T-cell (primary cell): ENCODE results near the gene DNMT3A. TPM values are rescaled to one million over a fixed set of nuclear protein-coding genes. Genes with fewer than 3 reads are reported as not detected.
"Not testable (repeated sequence)": the region's sequence is repeated elsewhere in the genome, so short reads cannot be mapped to it uniquely, and the experiment has no call there.

ENCODE experiments used
- ATAC-seq, 4 experiments: fragments of 200-7000 bp in 3 of 4; fragments of 150-1000 bp in 1 of 4; cut with Tn5 transposase; replicated peaks in 1 of 4; 1 replicate in 3 of 4; 2 replicates in 1 of 4; pipeline ENCODE4 v1.10.0; 2021; ENCODE audit warnings: moderate library complexity in 3 of 4, mild to moderate bottlenecking in 2 of 4, moderate number of reproducible peaks in 1 of 4
- CTCF ChIA-PET, 2 donors: fragments of 300-600 bp; sonication (Branson Sonifier 250); formaldehyde crosslinking; loops; one replicate each; lab custom pipeline; 2022; ENCODE audit warnings: antibody characterized with exemption in 2 of 2; lab: Charles Lee
- POLR2A ChIA-PET, 2 donors: fragments of 300-600 bp; sonication (Branson Sonifier 250); formaldehyde crosslinking; loops; one replicate each; lab custom pipeline; 2022; ENCODE audit warnings: antibody characterized with exemption in 2 of 2; lab: Charles Lee
- DNase-seq, 35 experiments: peaks; one replicate each; pipeline versions ENCODE4 v3.0.0 to v3.0.0-alpha.2; 2013 to 2023
- H3K27ac ChIP-seq: one replicate; pipeline ENCODE4 v1.5.1; 2013; ENCODE audit warnings: low read length
- H3K27me3 ChIP-seq, 2 experiments: replicated peaks in 1 of 2; 1 replicate in 1 of 2; 2 replicates in 1 of 2; pipeline versions ENCODE4 v1.6.1 to v1.7.0; 2013; ENCODE audit warnings: low read length in 1 of 2, mixed read lengths in 1 of 2; ENCODE audit not compliant: control insufficient read depth in 2 of 2, insufficient read depth in 2 of 2; ENCODE audit errors: extremely low read depth in 1 of 2
- H3K36me3 ChIP-seq, 2 donors: 1 replicate in 1 of 2; 2 replicates in 1 of 2; pipeline versions ENCODE4 v1.6.1 to v1.7.0; 2013; ENCODE audit warnings: low read length in 1 of 2; ENCODE audit not compliant: control insufficient read depth in 2 of 2, insufficient read depth in 1 of 2; ENCODE audit errors: extremely low read depth in 1 of 2
- H3K4me1 ChIP-seq, 2 experiments: 1 replicate in 1 of 2; 2 replicates in 1 of 2; pipeline versions ENCODE4 v1.6.1 to v1.7.0; 2013; ENCODE audit warnings: low read length in 2 of 2, mixed read lengths in 1 of 2; ENCODE audit not compliant: insufficient read depth in 2 of 2, control insufficient read depth in 1 of 2; ENCODE audit errors: extremely low read depth in 1 of 2
- H3K4me3 ChIP-seq, 2 donors: 1 replicate in 1 of 2; 2 replicates in 1 of 2; pipeline versions ENCODE4 v1.5.1 to v1.7.0; 2013; ENCODE audit warnings: mild to moderate bottlenecking in 2 of 2, low read length in 1 of 2, moderate library complexity in 1 of 2; ENCODE audit not compliant: control insufficient read depth in 1 of 2; ENCODE audit errors: extremely low read depth in 1 of 2
- H3K9me3 ChIP-seq: 2 replicates; pipeline ENCODE4 v1.7.0; 2013
- H3K27ac Mint-ChIP-seq, 2 donors: one replicate each; pipeline ENCODE4 v1.8.0; 2020 to 2021; ENCODE audit warnings: mild to moderate bottlenecking in 2 of 2, mixed read lengths in 2 of 2
- H3K27me3 Mint-ChIP-seq, 2 donors: one replicate each; pipeline ENCODE4 v1.8.0; 2021 to 2022; ENCODE audit warnings: mixed read lengths in 2 of 2
- H3K36me3 Mint-ChIP-seq: one replicate; pipeline ENCODE4 v1.8.0; 2021; ENCODE audit warnings: mixed read lengths
- H3K4me1 Mint-ChIP-seq, 3 donors: one replicate each; pipeline ENCODE4 v1.8.0; 2020 to 2022; ENCODE audit warnings: mixed read lengths in 3 of 3, mild to moderate bottlenecking in 1 of 3
- H3K4me3 Mint-ChIP-seq, 3 donors: one replicate each; pipeline ENCODE4 v1.8.0; 2020 to 2022; ENCODE audit warnings: mild to moderate bottlenecking in 3 of 3, mixed read lengths in 3 of 3, moderate library complexity in 3 of 3
- H3K9me3 Mint-ChIP-seq, 3 donors: one replicate each; pipeline ENCODE4 v1.8.0; 2020 to 2022; ENCODE audit warnings: mixed read lengths in 3 of 3
- WGBS: methylation state at CpG from one replicate; pipeline ENCODE4 v1.1.5; 2013; ENCODE audit warnings: missing lambda C conversion rate; ENCODE audit not compliant: insufficient coverage; 5-methylcytosine and 5-hydroxymethylcytosine counted together
- total RNA-seq, 35 experiments: library from RNA in 6 of 35; stranded (reverse) in 6 of 35; fragments of 120-200 nt in 1 of 35; gene quantifications; one replicate each; pipeline versions ENCODE4 v1.2.1 to v1.2.4 and lab custom pipeline; 2013 to 2026

The DNMT3A gene
- total RNA-seq, 5 donors from 2014 or later (not counting 1 experiment from before 2014, with no cell fraction given): 78.7 to 125 (median 93.2) TPM

DNA sequence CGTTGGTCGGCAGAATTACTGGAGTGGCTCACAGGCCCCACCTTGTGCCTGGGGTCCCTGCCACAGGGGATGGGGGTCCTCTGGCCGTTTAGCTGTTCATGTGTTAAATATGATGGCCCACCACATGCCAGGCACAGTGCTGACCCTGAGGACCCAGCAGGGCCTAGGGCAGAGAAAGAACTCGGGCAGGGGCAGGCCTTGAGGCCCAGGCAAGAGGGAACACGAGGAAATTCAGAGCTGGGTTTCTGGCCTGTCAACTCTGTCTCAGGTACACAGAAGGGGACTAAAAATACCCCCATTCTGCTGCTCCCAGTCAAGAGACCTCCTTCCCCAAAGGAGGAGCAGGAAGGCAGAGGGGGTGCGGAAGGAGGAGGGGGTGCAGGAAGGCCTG lies 66.2 kb downstream of the DNMT3A start:
- Histone ChIP-seq H3K4me3 (no peak overlapping the region), H3K36me3 (peaks cover 3 to 10% of the 10 kb centered on the region in 2 donors), H3K27me3 (no peaks in the 10 kb centered on the region), H3K27ac (peak overlapping the region; percentile 96), H3K4me1 (peaks cover 56 to 80% of the 10 kb centered on the region in 2 experiments), H3K9me3 (no peaks in the 10 kb centered on the region)
- ChIA-PET CTCF (no interaction called here), POLR2A (interaction anchor here in 1 of 2 donors (0.6 kb wide), 1 partner anchor 10 kb away, joined by 3 read pairs; no protein-coding TSS in a partner anchor)
- H3K36me3 Mint-ChIP-seq: peaks cover 13% of the 10 kb centered on the region
- WGBS: 30% methylated on average over 4 of the region's 6 CpGs
- peaks cover 73 to 80% (median 74%) of the 10 kb centered on the region in 3 donors for H3K4me1 Mint-ChIP-seq
- no peaks in the 10 kb centered on the region for H3K9me3 Mint-ChIP-seq
- peak overlapping the region; percentile 13 to 71 (median 41) for H3K4me3 Mint-ChIP-seq
- peak overlapping the region; percentile 96 to 99 for H3K27ac Mint-ChIP-seq
- peak in 1 of 35 experiments; percentile 30 for DNase-seq
- H3K27me3 Mint-ChIP-seq: no peaks in the 10 kb centered on the region
- no peak for ATAC-seq

DNA sequence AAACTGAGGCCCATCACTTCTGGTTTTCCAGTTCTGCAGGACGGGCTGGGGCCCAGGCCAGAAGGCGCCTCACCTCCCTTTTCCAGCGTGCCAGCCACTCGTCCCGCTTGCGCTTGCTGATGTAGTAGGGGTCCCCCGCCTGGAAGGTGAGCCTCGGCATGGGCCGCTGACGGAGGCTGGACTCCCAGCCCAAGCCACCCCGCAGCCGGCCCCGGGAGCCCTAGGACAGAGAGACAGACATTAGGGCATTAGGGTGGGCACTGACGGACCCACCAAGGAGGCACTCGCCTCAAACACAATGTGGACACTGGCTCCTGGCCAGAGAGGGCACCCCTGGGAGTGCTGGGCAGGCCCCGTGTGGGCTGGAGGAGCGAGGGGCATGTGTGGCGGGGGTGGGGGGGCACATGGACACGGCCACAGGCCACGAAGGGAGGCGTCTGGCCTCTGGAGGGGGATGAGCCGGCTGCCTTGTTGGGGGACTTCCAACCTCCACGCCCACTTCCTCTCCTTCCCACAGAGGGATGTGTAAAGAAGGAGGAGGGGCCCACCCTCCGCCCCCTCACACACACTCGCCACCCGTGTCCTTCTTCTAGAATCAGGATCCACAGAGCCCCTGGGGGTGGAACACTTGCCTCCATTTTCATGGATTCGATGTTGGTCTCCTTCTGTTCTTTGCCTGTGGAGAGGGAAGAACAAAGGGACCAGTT lies 66.7 kb downstream of the DNMT3A start:
- H3K9me3 Mint-ChIP-seq: no peaks in the 10 kb centered on the region
- Histone ChIP-seq H3K4me3 (no peak overlapping the region), H3K9me3 (no peaks in the 10 kb centered on the region), H3K27me3 (no peaks in the 10 kb centered on the region), H3K4me1 (peaks cover 56 to 76% of the 10 kb centered on the region in 2 experiments), H3K36me3 (peaks cover 3 to 12% of the 10 kb centered on the region in 2 donors), H3K27ac (peak overlapping the region; percentile 96)
- peak in 1 of 4 experiments; percentile 58 for ATAC-seq
- H3K36me3 Mint-ChIP-seq: peaks cover 16% of the 10 kb centered on the region
- peak in 32 of 35 experiments; percentile 39 to 85 (median 60) for DNase-seq
- H3K27me3 Mint-ChIP-seq: no peaks in the 10 kb centered on the region
- H3K4me3 Mint-ChIP-seq: peak overlapping the region in 2 of 3 donors; percentile 41 to 71
- H3K4me1 Mint-ChIP-seq: peaks cover 70 to 76% (median 71%) of the 10 kb centered on the region in 3 donors
- WGBS: 81% methylated on average over 11 of the region's 27 CpGs
- ChIA-PET CTCF (no interaction called here), POLR2A (no interaction called here)
- H3K27ac Mint-ChIP-seq: peak overlapping the region; percentile 96 to 99

DNA sequence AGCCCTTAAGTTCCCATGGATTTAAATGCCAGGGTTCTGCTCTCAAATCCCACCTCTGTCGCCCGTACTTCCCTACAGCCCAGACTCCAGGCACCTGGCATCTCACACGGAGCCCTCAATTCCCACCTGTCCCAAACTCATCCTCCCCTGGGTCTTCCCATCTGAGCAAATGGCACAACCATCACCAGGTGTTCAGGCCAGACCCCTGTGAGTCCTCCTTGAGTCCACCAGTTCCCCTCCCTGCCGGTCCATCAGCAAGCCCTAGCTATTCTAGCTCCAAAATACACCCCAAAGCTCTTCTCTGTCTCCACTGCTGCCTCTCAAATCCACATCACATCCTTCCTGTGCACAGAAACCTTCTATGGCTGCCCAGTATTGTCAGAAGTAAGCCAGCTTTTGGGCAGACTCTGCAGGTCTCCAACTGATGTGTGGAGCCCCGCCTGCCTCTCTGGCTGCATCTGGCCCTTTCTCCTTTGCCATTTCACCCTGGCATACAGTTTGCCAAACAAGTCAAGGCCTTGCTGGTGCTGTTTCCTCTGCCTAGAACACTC lies 67.7 kb downstream of the DNMT3A start:
- Mint-ChIP-seq H3K27me3 (no peaks in the 10 kb centered on the region), H3K36me3 (peaks cover 21% of the 10 kb centered on the region), H3K9me3 (no peaks in the 10 kb centered on the region), H3K4me3 (peak overlapping the region; percentile 21 to 71 (median 56)), H3K4me1 (peaks cover 66 to 74% (median 69%) of the 10 kb centered on the region in 3 donors), H3K27ac (peak overlapping the region; percentile 96 to 99)
- ATAC-seq: peak in 1 of 4 experiments; percentile 10
- ChIA-PET POLR2A (interaction anchor here (0.7 to 1.3 kb wide), 6 partner anchors 9 to 46 kb away, joined by 3 to 5 read pairs (median 4); no protein-coding TSS in a partner anchor), CTCF (interaction anchor here in 1 of 2 donors (0.8 to 1.9 kb wide), 8 partner anchors 12 to 103 kb away, joined by 3 to 12 read pairs (median 6); no protein-coding TSS in a partner anchor)
- peak overlapping the region; percentile 96 for H3K27ac ChIP-seq
- peaks cover 3 to 19% of the 10 kb centered on the region in 2 donors for H3K36me3 ChIP-seq
- no peaks in the 10 kb centered on the region for H3K27me3 ChIP-seq
- WGBS: 74% methylated on average over 5 of the region's 5 CpGs
- H3K4me1 ChIP-seq: peaks cover 47 to 67% of the 10 kb centered on the region in 2 experiments
- peak in 3 of 35 experiments; percentile 22 to 53 (median 30) for DNase-seq
- no peak overlapping the region for H3K4me3 ChIP-seq
- no peaks in the 10 kb centered on the region for H3K9me3 ChIP-seq

DNA sequence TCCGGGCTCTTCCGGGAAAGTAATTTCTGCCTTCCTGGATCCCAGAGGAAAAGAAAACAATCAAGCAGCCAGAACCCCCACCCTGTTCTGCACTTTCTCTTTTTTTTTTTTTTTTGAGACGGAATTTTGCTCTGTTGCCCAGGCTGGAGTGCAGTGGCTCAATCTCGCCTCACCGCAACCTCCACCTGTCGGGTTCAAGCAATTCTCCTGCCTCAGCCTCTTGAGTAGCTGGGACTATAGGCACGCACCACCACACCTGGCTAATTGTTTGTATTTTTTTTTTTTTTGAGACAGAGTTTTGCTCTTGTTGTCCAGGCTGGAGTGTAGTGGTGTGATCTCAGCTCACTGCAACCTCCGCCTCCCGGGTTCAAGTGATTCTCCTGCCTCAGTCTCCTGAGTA lies 69.0 kb downstream of the DNMT3A start:
- H3K9me3 ChIP-seq, H3K4me3 ChIP-seq, H3K27me3 ChIP-seq, ATAC-seq, H3K27me3 Mint-ChIP-seq, H3K9me3 Mint-ChIP-seq, DNase-seq: not testable (repeated sequence)
- Mint-ChIP-seq H3K36me3 (peaks cover 29% of the 10 kb centered on the region), H3K4me1 (peaks cover 56 to 68% (median 58%) of the 10 kb centered on the region in 3 donors), H3K4me3 (peak overlapping the region in 1 of 3 donors; percentile 71), H3K27ac (peak overlapping the region; percentile 96 to 99)
- Histone ChIP-seq H3K4me1 (peaks cover 36 to 54% of the 10 kb centered on the region in 2 experiments), H3K36me3 (peaks cover 5 to 32% of the 10 kb centered on the region in 2 donors), H3K27ac (peak overlapping the region; percentile 96)
- POLR2A ChIA-PET: interaction anchor here (0.6 to 1.3 kb wide), 5 partner anchors 14 to 518 kb away, joined by 3 to 7 read pairs (median 4); no protein-coding TSS in a partner anchor
- CTCF ChIA-PET: interaction anchor here (0.7 to 1.9 kb wide), 8 partner anchors 18 to 104 kb away, joined by 3 to 12 read pairs (median 4); no protein-coding TSS in a partner anchor
- WGBS: no CpG with 5 or more reads among the region's 9 CpGs

DNA sequence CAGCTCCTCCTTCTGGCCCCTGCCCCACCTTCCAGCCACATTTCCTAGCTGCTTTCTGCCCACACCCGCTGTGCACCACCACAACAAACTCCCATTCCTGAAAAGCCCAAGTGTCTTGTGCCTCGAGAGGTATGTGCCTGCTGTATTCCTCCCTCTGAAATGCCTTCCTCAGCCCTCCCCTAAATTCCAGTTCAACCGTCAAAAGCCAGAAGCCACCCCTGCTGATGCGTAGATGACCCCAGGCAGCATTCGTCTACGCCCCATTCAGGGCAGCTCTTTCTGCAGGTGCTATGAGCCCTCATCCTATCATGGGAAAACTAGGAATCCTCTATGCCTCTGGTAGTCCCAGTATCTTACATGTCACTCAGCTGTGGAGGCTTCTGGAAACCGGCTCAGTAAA lies 71.7 kb downstream of the DNMT3A start:
- Mint-ChIP-seq H3K36me3 (peaks cover 33% of the 10 kb centered on the region), H3K4me3 (no peak overlapping the region), H3K27me3 (no peaks in the 10 kb centered on the region), H3K9me3 (no peaks in the 10 kb centered on the region), H3K27ac (no peak overlapping the region), H3K4me1 (peaks cover 56 to 74% (median 58%) of the 10 kb centered on the region in 3 donors)
- Histone ChIP-seq H3K27me3 (no peaks in the 10 kb centered on the region), H3K36me3 (peaks cover 11 to 38% of the 10 kb centered on the region in 2 donors), H3K4me3 (no peak overlapping the region), H3K27ac (no peak overlapping the region), H3K9me3 (no peaks in the 10 kb centered on the region), H3K4me1 (peaks cover 28 to 43% of the 10 kb centered on the region in 2 experiments)
- ChIA-PET CTCF (interaction anchor here in 1 of 2 donors (1.0 kb wide), 1 partner anchor 92 kb away, joined by 3 read pairs; no protein-coding TSS in a partner anchor), POLR2A (no interaction called here)
- WGBS: 98% methylated on average over 7 of the region's 7 CpGs
- ATAC-seq (no peak), DNase-seq (no peak)

DNA sequence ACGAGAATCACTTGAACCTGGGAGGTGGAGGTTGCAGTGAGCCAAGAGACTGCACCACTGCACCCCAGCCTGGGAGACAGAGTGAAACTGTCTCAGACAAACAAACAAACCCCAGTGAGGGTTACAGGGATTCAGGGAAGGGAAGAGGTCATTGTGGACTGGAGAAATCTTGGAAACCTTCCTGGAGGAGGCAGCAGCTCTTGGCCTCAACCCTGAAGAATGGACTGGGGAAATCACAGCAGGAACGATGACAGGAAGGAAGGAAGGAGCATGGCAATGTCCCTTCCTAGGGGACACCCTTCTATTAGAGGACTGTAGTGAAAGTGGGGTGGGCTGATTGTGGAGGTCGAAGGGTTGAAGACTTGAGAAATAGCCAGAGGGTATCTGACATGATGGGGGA lies 72.5 kb downstream of the DNMT3A start:
- H3K27me3 Mint-ChIP-seq: no peaks in the 10 kb centered on the region
- H3K9me3 Mint-ChIP-seq: no peaks in the 10 kb centered on the region
- Histone ChIP-seq H3K27me3 (no peaks in the 10 kb centered on the region), H3K36me3 (peaks cover 16 to 38% of the 10 kb centered on the region in 2 donors), H3K4me3 (no peak overlapping the region), H3K27ac (no peak overlapping the region), H3K9me3 (no peaks in the 10 kb centered on the region), H3K4me1 (peaks cover 21 to 35% of the 10 kb centered on the region in 2 experiments)
- H3K4me1 Mint-ChIP-seq: peaks cover 50 to 71% (median 53%) of the 10 kb centered on the region in 3 donors
- ATAC-seq: no peak
- peak overlapping the region in 1 of 2 donors; percentile 66 for H3K27ac Mint-ChIP-seq
- CTCF ChIA-PET: interaction anchor here in 1 of 2 donors (1.0 kb wide), 1 partner anchor 93 kb away, joined by 3 read pairs; no protein-coding TSS in a partner anchor
- no peak for DNase-seq
- no peak overlapping the region for H3K4me3 Mint-ChIP-seq
- POLR2A ChIA-PET: no interaction called here
- H3K36me3 Mint-ChIP-seq: peaks cover 33% of the 10 kb centered on the region
- 83% methylated on average over 1 of the region's 3 CpGs for WGBS
